Mesothelial cell of epicardium (in vitro differentiated cells): Measurements from ENCODE around the gene AKT1. TPM values are rescaled to one million over a fixed set of nuclear protein-coding genes. Genes with fewer than 3 reads are reported as not detected.

Experiments used
- DNase-seq, 2 experiments: peaks; one replicate each; pipeline ENCODE4 v3.0.0; 2021; ENCODE audit warnings: low spot score in 2 of 2; ENCODE audit not compliant: unreplicated experiment in 2 of 2
- H3K27ac Mint-ChIP-seq: 2 replicates; pipeline ENCODE4 v1.8.0; 2021; ENCODE audit warnings: mixed read lengths
- H3K27me3 Mint-ChIP-seq: 2 replicates; pipeline ENCODE4 v1.8.0; 2021; ENCODE audit warnings: low read depth, mixed read lengths
- H3K36me3 Mint-ChIP-seq: 2 replicates; pipeline ENCODE4 v1.8.0; 2021; ENCODE audit warnings: mixed read lengths
- H3K4me1 Mint-ChIP-seq: 2 replicates; pipeline ENCODE4 v1.8.0; 2021; ENCODE audit warnings: mixed read lengths
- H3K4me3 Mint-ChIP-seq: 2 replicates; pipeline ENCODE4 v1.8.0; 2021; ENCODE audit warnings: mild to moderate bottlenecking, moderate library complexity, mixed read lengths
- H3K9me3 Mint-ChIP-seq: 2 replicates; pipeline ENCODE4 v1.8.0; 2021; ENCODE audit warnings: mixed read lengths
- total RNA-seq: library from RNA; stranded (reverse); gene quantifications from 3 replicates; pipeline ENCODE4 v1.2.1, GENCODE V29; 2021
- TF ChIP-seq, protein P1 (sequence below): fragments of 200-600 bp; sonication (generic); IDR thresholded peaks from one replicate; pipeline ENCODE4 v1.5.0; 2021; ENCODE audit warnings: antibody characterized with exemption; ENCODE audit not compliant: unreplicated experiment

AKT1 gene
- total RNA-seq, 1 donor from 2014 or later = 122 TPM

DNA sequence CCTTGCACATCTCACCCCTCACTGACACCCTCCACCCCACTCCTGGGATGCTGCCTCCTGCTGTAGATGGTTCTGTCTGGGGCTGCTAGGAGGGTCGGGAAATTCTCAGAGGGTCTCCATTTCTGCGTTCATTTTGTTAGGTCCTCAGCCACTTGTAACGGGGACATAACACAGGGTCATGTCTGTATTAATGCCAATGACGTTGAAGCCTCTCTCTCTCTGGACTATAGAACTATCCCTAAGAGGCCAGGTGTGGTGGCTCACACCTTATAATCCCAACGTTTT, 28.0 kb downstream of the AKT1 start:
- H3K4me3 Mint-ChIP-seq = no peak overlapping the region

DNA sequence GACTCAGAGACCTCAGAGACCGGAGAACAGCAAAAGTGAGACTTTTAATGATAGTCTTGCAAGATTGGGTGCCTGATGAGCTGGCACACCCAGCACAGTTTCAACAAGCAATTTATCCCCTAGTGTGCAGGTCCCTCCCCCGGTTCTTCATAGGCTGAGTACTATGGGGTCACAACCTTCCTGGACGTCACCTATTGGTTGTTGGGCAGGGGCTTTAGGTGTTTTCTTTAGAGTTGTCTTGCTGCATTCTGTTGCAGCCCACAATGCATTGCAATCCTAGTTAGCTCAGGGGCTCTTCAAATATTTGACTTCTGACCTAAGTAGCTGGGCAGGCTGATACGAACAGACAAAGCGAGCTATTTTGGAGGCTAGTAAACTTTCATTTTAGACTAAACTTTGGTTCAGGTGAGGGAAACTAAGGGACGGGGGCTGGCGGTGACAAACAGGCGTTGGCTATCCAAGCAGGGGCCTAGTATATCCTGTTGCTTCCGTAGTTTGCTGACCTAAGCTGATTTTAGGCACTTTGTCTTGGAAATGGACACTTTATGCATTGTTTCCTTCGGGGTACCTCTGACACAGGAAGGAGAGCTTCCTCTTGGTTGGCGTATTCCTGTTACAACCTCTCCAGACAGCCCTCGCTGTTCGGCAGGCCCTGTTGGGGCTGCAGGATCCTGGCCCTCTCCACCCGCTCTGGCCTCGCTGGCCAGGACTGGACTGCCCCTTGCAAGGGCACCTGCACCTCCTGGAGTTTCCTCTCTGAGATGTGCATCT, 28.5 kb downstream of the AKT1 start:
- H3K36me3 Mint-ChIP-seq = peaks cover 42% of the 10 kb centered on the region
- peaks cover 19% of the 10 kb centered on the region for H3K4me1 Mint-ChIP-seq
- peaks cover 16% of the 10 kb centered on the region for H3K9me3 Mint-ChIP-seq
- TF ChIP-seq, protein P1, sequence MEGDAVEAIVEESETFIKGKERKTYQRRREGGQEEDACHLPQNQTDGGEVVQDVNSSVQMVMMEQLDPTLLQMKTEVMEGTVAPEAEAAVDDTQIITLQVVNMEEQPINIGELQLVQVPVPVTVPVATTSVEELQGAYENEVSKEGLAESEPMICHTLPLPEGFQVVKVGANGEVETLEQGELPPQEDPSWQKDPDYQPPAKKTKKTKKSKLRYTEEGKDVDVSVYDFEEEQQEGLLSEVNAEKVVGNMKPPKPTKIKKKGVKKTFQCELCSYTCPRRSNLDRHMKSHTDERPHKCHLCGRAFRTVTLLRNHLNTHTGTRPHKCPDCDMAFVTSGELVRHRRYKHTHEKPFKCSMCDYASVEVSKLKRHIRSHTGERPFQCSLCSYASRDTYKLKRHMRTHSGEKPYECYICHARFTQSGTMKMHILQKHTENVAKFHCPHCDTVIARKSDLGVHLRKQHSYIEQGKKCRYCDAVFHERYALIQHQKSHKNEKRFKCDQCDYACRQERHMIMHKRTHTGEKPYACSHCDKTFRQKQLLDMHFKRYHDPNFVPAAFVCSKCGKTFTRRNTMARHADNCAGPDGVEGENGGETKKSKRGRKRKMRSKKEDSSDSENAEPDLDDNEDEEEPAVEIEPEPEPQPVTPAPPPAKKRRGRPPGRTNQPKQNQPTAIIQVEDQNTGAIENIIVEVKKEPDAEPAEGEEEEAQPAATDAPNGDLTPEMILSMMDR = no peak
- H3K27ac Mint-ChIP-seq = no peak overlapping the region
- no peak overlapping the region for H3K4me3 Mint-ChIP-seq
- no peak for DNase-seq
- H3K27me3 Mint-ChIP-seq = no peaks in the 10 kb centered on the region

More for the DNA sequence above, 28.0 kb downstream of the AKT1 start:
- peaks cover 12% of the 10 kb centered on the region for H3K9me3 Mint-ChIP-seq
- DNase-seq = no peak
- no peak overlapping the region for H3K27ac Mint-ChIP-seq
- H3K4me1 Mint-ChIP-seq = peaks cover 19% of the 10 kb centered on the region
- peaks cover 40% of the 10 kb centered on the region for H3K36me3 Mint-ChIP-seq
- TF ChIP-seq, protein P1 = no peak
- no peaks in the 10 kb centered on the region for H3K27me3 Mint-ChIP-seq

DNA sequence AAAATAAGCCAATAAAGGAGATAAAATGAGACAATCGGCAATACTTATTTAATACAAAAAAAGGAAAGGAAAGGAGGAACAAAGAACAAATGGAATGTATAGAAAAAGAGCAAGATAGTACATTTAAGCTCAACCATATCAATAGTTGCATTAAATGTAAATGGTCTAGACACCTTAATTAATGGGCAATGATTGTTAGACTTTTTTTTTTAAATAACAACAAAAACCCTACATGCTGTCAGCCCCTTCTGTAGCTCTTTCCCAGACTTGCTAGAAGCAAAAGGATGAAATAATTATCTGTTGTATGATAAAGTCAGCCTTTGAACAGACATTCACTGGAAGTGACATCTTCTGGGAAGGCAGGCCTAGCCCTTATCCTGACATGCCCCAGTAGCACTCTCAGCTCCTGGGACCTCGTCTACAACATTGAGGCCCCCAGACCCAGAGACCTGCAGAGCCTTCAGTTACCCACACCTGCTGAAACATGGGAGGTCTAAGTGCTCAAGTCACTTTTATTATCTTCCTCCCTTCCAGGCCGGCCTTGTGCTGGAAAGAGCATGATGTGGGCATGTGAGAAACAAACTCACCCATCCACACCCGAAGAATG, 29.2 kb downstream of the AKT1 start:
- Mint-ChIP-seq H3K4me1 (peaks cover 19% of the 10 kb centered on the region), H3K27ac (no peak overlapping the region), H3K9me3 (peaks cover 17% of the 10 kb centered on the region), H3K27me3 (no peaks in the 10 kb centered on the region), H3K4me3 (no peak overlapping the region), H3K36me3 (peaks cover 42% of the 10 kb centered on the region)
- DNase-seq = no peak
- TF ChIP-seq, protein P1 = no peak

DNA sequence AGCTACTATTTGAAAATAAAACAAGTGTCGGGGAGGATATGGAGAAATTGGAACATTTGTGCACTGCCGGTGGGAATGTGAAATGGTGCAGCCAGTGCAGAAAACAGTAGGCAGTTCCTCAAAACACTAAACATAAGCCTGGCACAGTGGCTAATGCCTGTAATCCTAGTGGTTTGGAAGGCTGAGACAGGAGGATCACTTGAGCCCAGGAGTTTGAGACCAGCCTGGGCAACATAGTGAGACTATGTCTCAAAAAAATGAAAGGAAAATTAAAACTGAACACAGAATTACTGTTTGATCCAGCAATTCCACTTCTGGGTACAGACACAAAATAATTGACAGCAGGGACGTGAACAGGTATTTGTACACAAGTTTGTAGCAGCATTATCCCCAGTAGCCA, 30.0 kb downstream of the AKT1 start:
- H3K9me3 Mint-ChIP-seq = peaks cover 17% of the 10 kb centered on the region
- TF ChIP-seq, protein P1 = no peak
- DNase-seq = no peak
- peaks cover 37% of the 10 kb centered on the region for H3K36me3 Mint-ChIP-seq
- H3K4me1 Mint-ChIP-seq = peaks cover 19% of the 10 kb centered on the region
- H3K27ac Mint-ChIP-seq = no peak overlapping the region
- no peak overlapping the region for H3K4me3 Mint-ChIP-seq
- H3K27me3 Mint-ChIP-seq = no peaks in the 10 kb centered on the region

DNA sequence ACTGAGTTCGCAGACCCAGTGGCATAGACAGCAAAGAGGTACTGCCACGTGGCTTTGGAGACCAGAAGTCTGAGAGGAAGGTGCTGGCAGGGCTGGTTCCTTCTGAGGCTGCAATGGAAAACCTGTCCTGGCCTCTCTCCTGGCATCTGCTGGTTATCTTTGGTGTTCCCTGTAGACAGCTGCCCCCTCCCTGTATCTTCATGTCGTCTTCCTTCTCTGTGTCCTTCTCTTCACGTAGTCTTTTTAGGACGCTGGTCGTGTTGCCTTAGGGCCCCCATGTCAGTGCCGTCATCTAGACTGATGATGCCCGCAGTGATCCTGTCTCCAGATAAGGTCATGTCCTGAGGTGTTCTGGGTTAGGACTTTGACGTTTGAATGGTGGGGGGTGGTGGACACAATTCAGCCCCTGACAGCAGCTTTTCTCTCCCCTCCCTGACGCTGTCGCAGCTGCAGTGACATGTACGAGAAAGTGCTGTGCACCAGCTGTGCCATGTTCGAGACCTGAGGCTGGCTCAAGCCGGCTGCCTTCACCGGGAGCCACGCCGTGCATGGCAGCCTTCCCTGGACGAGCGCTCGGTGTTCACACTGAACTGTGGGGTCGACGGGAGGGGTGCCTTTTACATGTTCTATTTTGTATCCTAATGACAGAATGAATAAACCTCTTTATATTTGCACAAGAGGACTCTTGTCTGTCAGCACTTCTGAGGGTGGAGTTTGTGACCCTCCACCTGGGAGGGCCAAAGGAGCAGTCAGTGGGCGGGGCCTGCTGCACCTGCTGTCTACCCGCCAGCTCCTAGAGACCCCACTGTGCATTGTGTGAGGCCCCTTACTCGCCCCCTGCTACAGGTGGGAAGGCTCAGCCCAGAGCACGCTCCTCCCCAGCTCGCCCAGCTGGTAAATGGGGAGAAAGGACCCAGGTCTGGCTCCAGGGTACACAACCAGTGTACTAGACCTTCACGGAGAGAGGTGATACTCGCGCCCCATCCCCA, 36.3 kb downstream of the AKT1 start:
- peaks cover 2% of the 10 kb centered on the region for H3K4me1 Mint-ChIP-seq
- H3K27me3 Mint-ChIP-seq = no peaks in the 10 kb centered on the region
- no peak overlapping the region for H3K4me3 Mint-ChIP-seq
- H3K27ac Mint-ChIP-seq = no peak overlapping the region
- TF ChIP-seq, protein P1 = no peak
- peaks cover 5% of the 10 kb centered on the region for H3K9me3 Mint-ChIP-seq
- peaks cover 24% of the 10 kb centered on the region for H3K36me3 Mint-ChIP-seq
- no peak for DNase-seq
